Measurements from ENCODE around the gene GPATCH1.

GRCh38 chr19:33047422-33047821 lies 33.6 kb upstream of the GPATCH1 start:
- TF ChIP-seq CTCF (conservative IDR thresholded peaks at IDR 0.05; ENCODE audit: low read length): no peak
- no peak for TF ChIP-seq EZH2phosphoT487 (IDR thresholded peaks at IDR 0.05; ENCODE audit: borderline replicate concordance)

Measured in Loucy (cell line).